KOPT-K1 (cell line): ENCODE data around the gene MPP7.
"Not testable (repeated sequence)": the region's sequence is repeated elsewhere in the genome, so short reads cannot be mapped to it uniquely, and the experiment has no call there.

ENCODE experiments used
- H3K27ac ChIP-seq: fragments of 200-600 bp; sonication (generic); 2 replicates; pipeline ENCODE4 v1.5.1; 2016; ENCODE audit warnings: antibody characterized with exemption, mild to moderate bottlenecking, low read depth, low read length; ENCODE audit not compliant: poor library complexity, severe bottlenecking
- H3K36me3 ChIP-seq: fragments of 200-600 bp; sonication (generic); 2 replicates; pipeline ENCODE4 v1.5.1; 2017; ENCODE audit warnings: antibody characterized with exemption, mild to moderate bottlenecking, low read length, moderate library complexity; ENCODE audit not compliant: insufficient read depth
- H3K9me3 ChIP-seq: fragments of 200-600 bp; sonication (generic); 2 replicates; pipeline ENCODE4 v1.5.1; 2017; ENCODE audit warnings: antibody characterized with exemption, low read length, mild to moderate bottlenecking; ENCODE audit not compliant: insufficient read depth, poor library complexity, severe bottlenecking

MPP7 gene

GRCh38 chr10:28302638-28303488, at the start of gene MPP7:
Gene MPP7, minus strand, starts transcription at chr10:28303064. Its CDS starts 64,460 bp downstream, at chr10:28238604.
- Histone ChIP-seq H3K36me3 (no peaks in the 10 kb centered on the region), H3K9me3 (no peaks in the 10 kb centered on the region), H3K27ac (no peak within 1 kb of the TSS)

DNA sequence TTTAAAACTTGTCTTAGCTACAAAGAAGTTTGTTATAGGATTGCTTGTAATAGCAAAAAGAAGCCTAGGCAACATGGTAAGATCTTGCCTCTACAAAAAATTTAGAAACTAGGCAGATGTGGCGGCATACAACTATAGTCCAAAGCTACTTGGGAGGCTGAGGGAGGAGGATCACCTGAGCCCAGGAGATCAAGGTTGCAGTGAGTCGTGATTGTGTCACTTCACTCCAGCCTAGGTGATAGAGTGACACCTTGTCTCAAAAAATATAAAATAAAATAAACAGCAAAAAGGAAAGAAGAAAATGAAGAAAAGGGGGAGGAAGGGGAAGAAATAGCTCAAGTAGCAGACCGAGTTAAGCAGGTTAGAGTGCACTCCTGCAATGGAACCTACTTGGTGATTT, 47.0 kb upstream of the MPP7 start:
- H3K9me3 ChIP-seq = no peaks in the 10 kb centered on the region
- H3K36me3 ChIP-seq = no peaks in the 10 kb centered on the region
- H3K27ac ChIP-seq = no peak overlapping the region

- no peaks in the 10 kb centered on the region for H3K36me3 ChIP-seq
- H3K9me3 ChIP-seq = no peaks in the 10 kb centered on the region
- no peak overlapping the region for H3K27ac ChIP-seq
These were observed 41.4 kb upstream of the MPP7 start for GRCh38 chr10:28343987-28344895.

- H3K9me3 ChIP-seq = no peaks in the 10 kb centered on the region
- no peak overlapping the region for H3K27ac ChIP-seq
- H3K36me3 ChIP-seq = no peaks in the 10 kb centered on the region
These were observed 40.4 kb upstream of the MPP7 start for GRCh38 chr10:28343252-28343651.

- not testable (repeated sequence) for H3K9me3 ChIP-seq, H3K27ac ChIP-seq, H3K36me3 ChIP-seq
These were observed 38.8 kb upstream of the MPP7 start for GRCh38 chr10:28341679-28342078.

GRCh38 chr10:28332726-28333125, 29.9 kb upstream of the MPP7 start:
- Histone ChIP-seq H3K9me3 (no peaks in the 10 kb centered on the region), H3K36me3 (no peaks in the 10 kb centered on the region), H3K27ac (no peak overlapping the region)

DNA sequence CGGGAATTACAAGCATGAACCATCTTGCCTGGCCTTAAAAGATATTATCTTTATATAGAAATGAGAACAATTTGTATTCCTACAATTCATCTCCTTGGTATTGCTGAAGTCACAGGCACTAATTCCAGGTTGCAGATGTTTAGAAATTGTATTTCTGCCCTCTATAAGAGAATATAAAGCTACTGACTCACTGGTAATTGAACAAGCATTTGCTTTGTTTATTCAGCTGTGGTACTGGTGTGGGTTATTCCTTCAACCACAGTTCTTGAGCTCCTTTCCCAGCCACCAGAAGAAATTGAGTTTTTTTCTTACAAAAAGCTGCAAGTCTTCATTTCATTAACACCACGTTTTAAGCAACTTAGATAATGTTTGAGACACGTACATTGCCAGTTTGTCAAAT, 29.0 kb upstream of the MPP7 start:
- Histone ChIP-seq H3K27ac (no peak overlapping the region), H3K9me3 (no peaks in the 10 kb centered on the region)

GRCh38 chr10:28331066-28331465, 28.2 kb upstream of the MPP7 start:
- no peaks in the 10 kb centered on the region for H3K36me3 ChIP-seq
- no peak overlapping the region for H3K27ac ChIP-seq
- no peaks in the 10 kb centered on the region for H3K9me3 ChIP-seq

More for the DNA sequence above, 29.0 kb upstream of the MPP7 start:
- H3K36me3 ChIP-seq = no peaks in the 10 kb centered on the region

- no peak overlapping the region for H3K27ac ChIP-seq
- no peaks in the 10 kb centered on the region for H3K9me3 ChIP-seq
- H3K36me3 ChIP-seq = no peaks in the 10 kb centered on the region
These were observed 25.5 kb upstream of the MPP7 start for GRCh38 chr10:28328346-28328745.

- Histone ChIP-seq H3K27ac (no peak overlapping the region), H3K9me3 (no peaks in the 10 kb centered on the region), H3K36me3 (no peaks in the 10 kb centered on the region)
These were observed 24.6 kb upstream of the MPP7 start for GRCh38 chr10:28327491-28327880.

GRCh38 chr10:28326516-28327490, 23.9 kb upstream of the MPP7 start:
- Histone ChIP-seq H3K36me3 (no peaks in the 10 kb centered on the region), H3K27ac (no peak overlapping the region), H3K9me3 (no peaks in the 10 kb centered on the region)

GRCh38 chr10:28320799-28321198, 17.9 kb upstream of the MPP7 start:
- Histone ChIP-seq H3K27ac (no peak overlapping the region), H3K36me3 (no peaks in the 10 kb centered on the region), H3K9me3 (no peaks in the 10 kb centered on the region)

GRCh38 chr10:28320090-28320489, 17.2 kb upstream of the MPP7 start:
- no peaks in the 10 kb centered on the region for H3K36me3 ChIP-seq
- H3K27ac ChIP-seq = no peak overlapping the region
- no peaks in the 10 kb centered on the region for H3K9me3 ChIP-seq

- not testable (repeated sequence) for H3K9me3 ChIP-seq, H3K36me3 ChIP-seq, H3K27ac ChIP-seq
These were observed 16.2 kb upstream of the MPP7 start for GRCh38 chr10:28319061-28319460.
